OCI-LY7 (cell line): ENCODE measurements around the gene RAPGEF2. TPM values are rescaled to one million over a fixed set of nuclear protein-coding genes. Genes with fewer than 3 reads are reported as not detected.

Experiments used
- BruUV-seq: library from RNA; stranded (reverse); fragments of 400-500 nt; replicated peaks from 2 replicates; lab custom pipeline; 2021; lab: Mats Ljungman, UMichigan
- CTCF ChIA-PET: fragments of 300-600 bp; sonication (Branson Sonifier 250); formaldehyde crosslinking; loops from one replicate; lab custom pipeline; 2022; ENCODE audit warnings: antibody characterized with exemption; ENCODE audit not compliant: unreplicated experiment; lab: Charles Lee
- POLR2A ChIA-PET: fragments of 300-600 bp; sonication (Branson Sonifier 250); formaldehyde crosslinking; loops from one replicate; lab custom pipeline; 2022; ENCODE audit warnings: antibody characterized with exemption; lab: Charles Lee
- DNase-seq: peaks from one replicate; pipeline ENCODE4 v3.0.0-alpha.2; 2015; ENCODE audit warnings: low spot score
- H2AFZ ChIP-seq: fragments of 200-600 bp; sonication (generic), shearing (Covaris generic); 2 replicates; pipeline ENCODE4 v1.6.1; 2014; ENCODE audit warnings: mild to moderate bottlenecking, antibody characterized with exemption, low read length, moderate library complexity
- H3K27ac ChIP-seq: fragments of 200-600 bp; sonication (generic); 2 replicates; pipeline ENCODE4 v1.5.1; 2014; ENCODE audit warnings: mixed run types, low read depth, mild to moderate bottlenecking, moderate library complexity, low read length, inconsistent platforms; ENCODE audit not compliant: poor library complexity, severe bottlenecking
- H3K36me3 ChIP-seq: fragments of 200-600 bp; sonication (generic); 2 replicates; pipeline ENCODE4 v1.6.1; 2014; ENCODE audit warnings: mild to moderate bottlenecking, antibody characterized with exemption, low read length, moderate library complexity, mixed read lengths; ENCODE audit not compliant: insufficient read depth
- H3K4me1 ChIP-seq: fragments of 200-600 bp; sonication (generic); 2 replicates; pipeline ENCODE4 v1.5.1; 2014; ENCODE audit warnings: mild to moderate bottlenecking, low read length; ENCODE audit not compliant: insufficient read depth, poor library complexity, severe bottlenecking
- H3K4me2 ChIP-seq: fragments of 200-600 bp; sonication (generic); 2 replicates; pipeline ENCODE4 v1.6.1; 2014; ENCODE audit warnings: mild to moderate bottlenecking, low read length
- H3K4me3 ChIP-seq: fragments of 200-600 bp; sonication (generic); 2 replicates; pipeline ENCODE4 v1.5.1; 2014; ENCODE audit warnings: mild to moderate bottlenecking, low read depth, low read length; ENCODE audit not compliant: poor library complexity, severe bottlenecking
- H3K79me2 ChIP-seq: fragments of 200-600 bp; sonication (generic); 2 replicates; pipeline ENCODE4 v1.6.1; 2016; ENCODE audit warnings: low read depth, mild to moderate bottlenecking, low read length, moderate library complexity, mixed read lengths; ENCODE audit not compliant: insufficient read depth
- H3K9me2 ChIP-seq: fragments of 200-600 bp; sonication (generic); 2 replicates; pipeline ENCODE4 v1.6.1; 2016; ENCODE audit warnings: mild to moderate bottlenecking, low read length, mixed read lengths; ENCODE audit not compliant: insufficient read depth
- H3K9me3 ChIP-seq: fragments of 200-600 bp; sonication (generic); 2 replicates; pipeline ENCODE4 v1.6.1; 2014; ENCODE audit warnings: mild to moderate bottlenecking, mixed run types, low read length, mixed read lengths
- H4K20me1 ChIP-seq: fragments of 200-600 bp; sonication (generic); 2 replicates; pipeline ENCODE4 v1.6.1; 2014; ENCODE audit warnings: mild to moderate bottlenecking, antibody characterized with exemption, low read length, moderate library complexity, mixed read lengths; ENCODE audit not compliant: insufficient read depth
- EZH2phosphoT487 ChIP-seq: fragments of 200-600 bp; sonication (generic); IDR thresholded peaks from 2 replicates; pipeline ENCODE4 v1.6.1; 2018; ENCODE audit warnings: low read depth, borderline replicate concordance, mild to moderate bottlenecking, mixed run types, antibody characterized with exemption, low read length, moderate library complexity, mixed read lengths
- intact Hi-C: fragments of 100-400 bp; cut with micrococcal nuclease; formaldehyde crosslinking; loops from one replicate; pipeline ENCODE4 v1.10.0; 2022; ENCODE audit not compliant: unreplicated experiment
- total RNA-seq, 2 experiments: library from RNA; depleted of rRNA in 1 of 2; stranded (reverse); fragments of >200 nt in 1 of 2; shearing (Covaris generic) in 1 of 2; gene quantifications; 2 replicates each; pipeline ENCODE4 v1.2.3, GENCODE V29; 2014 to 2022
- TF ChIP-seq, protein P1 (sequence below): fragments of 200-600 bp; sonication (generic); conservative IDR thresholded peaks from 2 replicates; pipeline ENCODE4 v1.5.1; 2014; ENCODE audit warnings: mild to moderate bottlenecking, antibody characterized with exemption, low read length, moderate library complexity, mixed read lengths

RAPGEF2 gene
- total RNA-seq, 2 experiments from 2014 or later, result 4.6 to 6.5 TPM

DNA sequence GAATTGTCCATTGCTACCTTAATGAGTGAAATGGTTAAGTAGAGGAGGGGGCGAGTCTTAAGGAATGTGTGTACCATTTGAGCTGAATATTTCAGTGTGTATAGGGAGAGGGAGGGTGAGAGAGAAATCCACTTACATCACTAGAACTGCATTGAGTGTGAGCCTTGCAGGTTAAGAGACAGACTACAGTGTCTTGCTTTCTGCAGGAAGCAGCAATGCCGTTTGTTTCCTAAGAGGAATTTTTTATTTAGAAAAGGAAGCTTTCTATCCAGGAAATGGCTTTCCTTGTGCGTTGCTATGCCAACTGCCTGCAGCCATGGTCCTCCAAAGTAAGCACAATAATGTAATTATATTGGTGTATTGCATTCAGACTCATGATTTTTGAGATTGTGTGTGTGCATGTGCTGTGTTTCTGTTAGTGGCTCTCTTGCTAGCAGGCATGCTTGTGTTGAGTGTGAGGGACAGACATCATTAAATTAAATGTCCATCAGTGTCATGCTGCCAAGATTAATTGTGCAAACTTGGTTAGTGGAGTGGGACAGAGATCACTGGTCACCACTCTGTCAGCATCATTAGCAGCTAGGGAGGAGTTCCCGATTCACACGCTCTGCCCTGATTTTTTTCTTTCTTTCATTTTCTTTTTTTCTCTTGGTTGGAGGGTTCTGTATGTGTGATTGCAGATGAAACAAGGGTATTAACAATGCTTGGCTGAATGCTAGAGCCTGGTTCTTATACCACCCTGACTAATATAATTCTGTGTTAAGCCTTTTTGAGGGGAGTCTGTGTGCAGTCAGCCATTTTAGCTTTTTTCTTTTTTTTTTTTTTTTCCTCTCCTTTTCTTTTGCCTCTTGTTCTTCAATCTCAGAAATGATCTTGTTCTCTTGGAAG lies 164.3 kb downstream of the RAPGEF2 start:
- Histone ChIP-seq H3K4me3 (no peak overlapping the region), H3K4me2 (no peak overlapping the region), H4K20me1 (no peaks in the 10 kb centered on the region), H3K36me3 (no peaks in the 10 kb centered on the region), H3K27ac (no peak overlapping the region), H2AFZ (no peak overlapping the region), H3K9me3 (no peaks in the 10 kb centered on the region), H3K9me2 (no peaks in the 10 kb centered on the region), H3K4me1 (no peaks in the 10 kb centered on the region), H3K79me2 (no peaks in the 10 kb centered on the region)
- BruUV-seq, result no TSS peak
- intact Hi-C loops, result no loop called here
- DNase-seq, result no peak
- CTCF ChIA-PET, result no interaction called here
- TF ChIP-seq, protein P1, sequence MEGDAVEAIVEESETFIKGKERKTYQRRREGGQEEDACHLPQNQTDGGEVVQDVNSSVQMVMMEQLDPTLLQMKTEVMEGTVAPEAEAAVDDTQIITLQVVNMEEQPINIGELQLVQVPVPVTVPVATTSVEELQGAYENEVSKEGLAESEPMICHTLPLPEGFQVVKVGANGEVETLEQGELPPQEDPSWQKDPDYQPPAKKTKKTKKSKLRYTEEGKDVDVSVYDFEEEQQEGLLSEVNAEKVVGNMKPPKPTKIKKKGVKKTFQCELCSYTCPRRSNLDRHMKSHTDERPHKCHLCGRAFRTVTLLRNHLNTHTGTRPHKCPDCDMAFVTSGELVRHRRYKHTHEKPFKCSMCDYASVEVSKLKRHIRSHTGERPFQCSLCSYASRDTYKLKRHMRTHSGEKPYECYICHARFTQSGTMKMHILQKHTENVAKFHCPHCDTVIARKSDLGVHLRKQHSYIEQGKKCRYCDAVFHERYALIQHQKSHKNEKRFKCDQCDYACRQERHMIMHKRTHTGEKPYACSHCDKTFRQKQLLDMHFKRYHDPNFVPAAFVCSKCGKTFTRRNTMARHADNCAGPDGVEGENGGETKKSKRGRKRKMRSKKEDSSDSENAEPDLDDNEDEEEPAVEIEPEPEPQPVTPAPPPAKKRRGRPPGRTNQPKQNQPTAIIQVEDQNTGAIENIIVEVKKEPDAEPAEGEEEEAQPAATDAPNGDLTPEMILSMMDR, result no peak
- TF ChIP-seq EZH2phosphoT487, result no peak
- POLR2A ChIA-PET, result interaction anchor here (0.7 to 1.1 kb wide), 5 partner anchors 15 to 300 kb away, joined by 3 to 5 read pairs (median 4); no protein-coding TSS in a partner anchor

GRCh38 chr4:159267869-159268285 lies 165.0 kb downstream of the RAPGEF2 start:
- Histone ChIP-seq H2AFZ (no peak overlapping the region), H3K4me3 (no peak overlapping the region), H3K27ac (no peak overlapping the region), H3K36me3 (no peaks in the 10 kb centered on the region), H3K4me2 (no peak overlapping the region), H3K9me2 (no peaks in the 10 kb centered on the region), H3K4me1 (no peaks in the 10 kb centered on the region), H4K20me1 (no peaks in the 10 kb centered on the region), H3K9me3 (no peaks in the 10 kb centered on the region), H3K79me2 (no peaks in the 10 kb centered on the region)
- intact Hi-C loops, result no loop called here
- no peak for DNase-seq
- BruUV-seq, result no TSS peak
- CTCF ChIA-PET, result no interaction called here
- POLR2A ChIA-PET, result interaction anchor here (0.7 to 1.1 kb wide), 4 partner anchors 29 to 299 kb away, joined by 3 to 5 read pairs (median 4); no protein-coding TSS in a partner anchor
- TF ChIP-seq EZH2phosphoT487, result no peak
- TF ChIP-seq, protein P1, result no peak

DNA sequence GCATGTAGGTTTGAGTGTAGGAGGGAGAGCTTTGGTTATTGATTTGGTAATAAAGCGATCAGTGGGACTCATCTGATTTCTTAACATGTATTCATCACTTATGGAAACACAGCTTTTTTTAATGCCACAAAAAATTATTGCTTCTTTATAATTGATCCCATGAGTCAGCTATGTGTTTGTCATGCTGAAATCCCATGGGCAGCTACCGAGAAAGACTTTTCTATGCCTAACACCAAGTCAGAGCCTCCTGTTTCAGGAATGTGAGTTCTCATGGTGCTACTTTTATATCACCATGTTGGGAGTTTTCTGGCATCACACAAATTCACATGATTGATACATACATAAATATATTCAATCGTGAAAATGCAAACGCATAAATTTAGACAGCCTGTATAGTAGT lies 165.7 kb downstream of the RAPGEF2 start:
- Histone ChIP-seq H4K20me1 (no peaks in the 10 kb centered on the region), H3K27ac (no peak overlapping the region), H3K4me2 (no peak overlapping the region), H2AFZ (no peak overlapping the region), H3K9me2 (no peaks in the 10 kb centered on the region), H3K4me3 (no peak overlapping the region), H3K79me2 (no peaks in the 10 kb centered on the region), H3K4me1 (no peaks in the 10 kb centered on the region), H3K36me3 (no peaks in the 10 kb centered on the region), H3K9me3 (no peaks in the 10 kb centered on the region)
- TF ChIP-seq, protein P1, result no peak
- ChIA-PET POLR2A (interaction anchor here (0.5 kb wide), 1 partner anchor 31 kb away, joined by 4 read pairs; no protein-coding TSS in a partner anchor), CTCF (no interaction called here)
- no peak for DNase-seq
- BruUV-seq, result no TSS peak
- intact Hi-C loops, result no loop called here
